Testis (tissue), 2 donors: Measurements from ENCODE around the gene ARHGEF37.

Source experiments
- POLR2A ChIP-seq: fragments of 450-650 bp; IDR thresholded peaks from one replicate; pipeline ENCODE4 v1.6.1; 2017; ENCODE audit warnings: antibody characterized with exemption, mild to moderate bottlenecking, moderate library complexity
- TF ChIP-seq, protein P1 (sequence below), 3 experiments: fragments of 450-650 bp in 2 of 3; fragments of 200-600 bp in 1 of 3; sonication (generic) in 1 of 3; IDR thresholded peaks; one replicate each; pipeline ENCODE4 v1.5.1; 2016 to 2019; ENCODE audit warnings: antibody characterized with exemption in 3 of 3, mild to moderate bottlenecking in 2 of 3, moderate library complexity in 1 of 3

DNA sequence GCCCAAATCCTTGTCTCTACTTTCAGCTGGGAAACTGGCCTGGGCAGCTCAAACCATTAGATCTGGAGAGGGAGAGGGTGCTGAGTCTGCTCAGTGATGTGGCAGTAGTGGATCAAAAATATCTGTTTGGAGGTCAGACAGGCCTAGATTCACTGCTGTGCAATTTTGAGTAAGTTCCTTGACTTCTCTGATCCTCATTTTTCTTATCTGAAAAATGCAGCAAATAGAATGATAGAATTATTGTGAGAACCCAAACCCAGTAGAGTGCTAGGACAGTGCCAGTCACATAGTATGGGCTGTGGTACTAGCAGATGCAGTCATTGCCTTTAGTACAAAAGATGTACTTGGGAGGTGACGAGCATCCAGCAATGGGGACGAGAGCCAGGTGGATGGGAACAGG is 50.2 kb downstream of the ARHGEF37 start:
- TF ChIP-seq, protein P1, sequence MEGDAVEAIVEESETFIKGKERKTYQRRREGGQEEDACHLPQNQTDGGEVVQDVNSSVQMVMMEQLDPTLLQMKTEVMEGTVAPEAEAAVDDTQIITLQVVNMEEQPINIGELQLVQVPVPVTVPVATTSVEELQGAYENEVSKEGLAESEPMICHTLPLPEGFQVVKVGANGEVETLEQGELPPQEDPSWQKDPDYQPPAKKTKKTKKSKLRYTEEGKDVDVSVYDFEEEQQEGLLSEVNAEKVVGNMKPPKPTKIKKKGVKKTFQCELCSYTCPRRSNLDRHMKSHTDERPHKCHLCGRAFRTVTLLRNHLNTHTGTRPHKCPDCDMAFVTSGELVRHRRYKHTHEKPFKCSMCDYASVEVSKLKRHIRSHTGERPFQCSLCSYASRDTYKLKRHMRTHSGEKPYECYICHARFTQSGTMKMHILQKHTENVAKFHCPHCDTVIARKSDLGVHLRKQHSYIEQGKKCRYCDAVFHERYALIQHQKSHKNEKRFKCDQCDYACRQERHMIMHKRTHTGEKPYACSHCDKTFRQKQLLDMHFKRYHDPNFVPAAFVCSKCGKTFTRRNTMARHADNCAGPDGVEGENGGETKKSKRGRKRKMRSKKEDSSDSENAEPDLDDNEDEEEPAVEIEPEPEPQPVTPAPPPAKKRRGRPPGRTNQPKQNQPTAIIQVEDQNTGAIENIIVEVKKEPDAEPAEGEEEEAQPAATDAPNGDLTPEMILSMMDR (IDR thresholded peaks at IDR 0.05), result no peak
- TF ChIP-seq POLR2A, result no peak
